Measurements from ENCODE around the gene CAPN15.

CAPN15 gene

GRCh38 chr16:557463-558297 lies 30.2 kb downstream of the CAPN15 start:
- Histone ChIP-seq H2AFZ (ENCODE audit: low read length, unreplicated experiment) (no peak overlapping the region), H3K4me1 (ENCODE audit: control insufficient read depth, insufficient read depth, low read length, unreplicated experiment) (peaks cover 22% of the 10 kb centered on the region), H3K36me3 (ENCODE audit: insufficient read depth, low read length) (no peaks in the 10 kb centered on the region), H3K27ac (ENCODE audit: low read depth, low read length) (no peak overlapping the region), H3K79me2 (ENCODE audit: control insufficient read depth, insufficient read depth, low read length, unreplicated experiment) (no peaks in the 10 kb centered on the region), H3K27me3 (ENCODE audit: insufficient read depth, low read length) (peaks cover 28% of the 10 kb centered on the region), H3K4me3 (ENCODE audit: low read depth, low read length) (no peak overlapping the region)

DNA sequence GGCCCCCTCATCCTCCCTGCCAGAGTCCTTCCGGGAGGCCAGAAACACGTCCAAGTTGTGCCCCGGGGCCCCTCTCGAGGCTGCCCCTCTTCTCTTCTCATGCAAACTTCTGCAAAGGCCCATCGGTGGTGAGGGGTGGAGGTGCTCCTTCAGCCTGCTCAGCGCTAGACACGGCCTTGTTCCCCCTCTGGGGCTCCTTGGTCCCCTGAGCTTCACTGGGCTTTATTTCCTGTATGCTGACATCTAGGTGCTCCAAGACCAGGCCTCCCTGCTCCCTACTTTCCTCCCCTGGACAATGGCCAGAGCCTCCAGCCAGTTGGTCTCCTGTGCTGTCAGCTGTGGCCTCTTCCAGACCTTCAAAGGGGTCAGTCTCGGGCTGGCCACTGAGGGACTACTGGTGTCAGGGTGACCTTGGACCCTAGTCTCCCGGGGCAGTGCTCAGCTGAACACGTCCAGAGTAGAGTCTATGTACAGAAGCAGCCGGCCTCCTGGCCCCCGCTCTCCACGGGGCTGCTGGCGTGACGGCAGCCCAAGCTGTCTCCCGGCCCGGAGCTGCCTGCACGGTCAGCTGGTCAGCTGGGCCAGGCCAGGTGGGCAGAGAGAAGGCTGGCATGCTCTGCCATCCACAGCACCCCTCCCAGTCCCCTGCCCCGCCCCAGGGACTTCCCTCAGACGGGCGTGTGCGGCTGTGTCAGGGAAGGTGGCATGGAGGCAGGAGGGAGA lies 30.9 kb downstream of the CAPN15 start:
- H3K4me3 ChIP-seq (ENCODE audit: low read depth, low read length): no peak overlapping the region
- no peaks in the 10 kb centered on the region for H3K79me2 ChIP-seq (ENCODE audit: control insufficient read depth, insufficient read depth, low read length, unreplicated experiment)
- H3K4me1 ChIP-seq (ENCODE audit: control insufficient read depth, insufficient read depth, low read length, unreplicated experiment): peaks cover 19% of the 10 kb centered on the region
- H2AFZ ChIP-seq (ENCODE audit: low read length, unreplicated experiment): no peak overlapping the region
- no peak overlapping the region for H3K27ac ChIP-seq (ENCODE audit: low read depth, low read length)
- peaks cover 28% of the 10 kb centered on the region for H3K27me3 ChIP-seq (ENCODE audit: insufficient read depth, low read length)
- H3K36me3 ChIP-seq (ENCODE audit: insufficient read depth, low read length): no peaks in the 10 kb centered on the region

- H2AFZ ChIP-seq (ENCODE audit: low read length, unreplicated experiment): no peak overlapping the region
- H3K27me3 ChIP-seq (ENCODE audit: insufficient read depth, low read length): peaks cover 28% of the 10 kb centered on the region
- H3K4me1 ChIP-seq (ENCODE audit: control insufficient read depth, insufficient read depth, low read length, unreplicated experiment): peaks cover 14% of the 10 kb centered on the region
- no peaks in the 10 kb centered on the region for H3K79me2 ChIP-seq (ENCODE audit: control insufficient read depth, insufficient read depth, low read length, unreplicated experiment)
- H3K4me3 ChIP-seq (ENCODE audit: low read depth, low read length): no peak overlapping the region
- H3K27ac ChIP-seq (ENCODE audit: low read depth, low read length): no peak overlapping the region
- no peaks in the 10 kb centered on the region for H3K36me3 ChIP-seq (ENCODE audit: insufficient read depth, low read length)
Measured at GRCh38 chr16:559021-559380, 31.5 kb downstream of the CAPN15 start.

DNA sequence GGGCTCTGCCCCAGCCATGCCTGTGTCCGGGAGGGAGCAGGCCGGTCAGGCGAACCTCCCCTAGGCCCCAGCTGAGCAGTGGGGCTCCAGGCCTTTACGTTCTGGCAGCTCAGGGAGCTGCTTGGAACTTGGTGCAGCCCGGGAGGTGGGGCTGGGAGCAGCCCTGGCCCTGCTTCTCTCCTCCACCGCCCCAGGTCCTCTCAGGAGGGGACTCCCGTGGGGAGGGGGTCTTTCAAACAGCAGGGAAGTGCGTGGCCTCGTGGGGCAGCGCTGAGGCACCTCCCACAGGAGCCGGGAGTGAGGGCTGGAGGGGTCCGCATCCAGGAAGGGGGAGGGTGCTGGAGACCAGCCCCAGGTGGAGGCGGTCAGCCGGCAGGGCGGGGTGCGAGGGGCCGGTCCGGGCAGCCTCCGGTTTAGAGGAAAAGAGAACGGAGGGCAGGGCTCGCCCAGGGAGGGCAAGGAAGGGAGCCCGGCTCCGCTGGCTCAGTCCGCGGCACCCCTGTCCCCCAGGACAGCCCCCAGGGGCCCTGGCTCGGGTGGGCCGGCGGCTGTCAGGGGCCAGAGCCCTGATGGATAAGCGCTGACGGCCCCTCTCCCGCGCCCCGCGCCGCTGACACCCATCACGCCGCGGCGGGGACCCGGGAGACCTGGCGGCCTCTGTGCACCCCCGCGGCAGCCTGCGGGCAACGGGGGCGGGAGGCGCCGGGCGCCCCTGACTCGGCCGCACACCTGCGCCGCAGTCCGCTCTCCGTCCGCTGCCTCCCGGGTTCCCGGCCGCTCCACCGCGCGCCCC lies 32.1 kb downstream of the CAPN15 start:
- Histone ChIP-seq H3K4me1 (ENCODE audit: control insufficient read depth, insufficient read depth, low read length, unreplicated experiment) (peaks cover 8% of the 10 kb centered on the region), H3K27me3 (ENCODE audit: insufficient read depth, low read length) (peaks cover 28% of the 10 kb centered on the region)

DNA sequence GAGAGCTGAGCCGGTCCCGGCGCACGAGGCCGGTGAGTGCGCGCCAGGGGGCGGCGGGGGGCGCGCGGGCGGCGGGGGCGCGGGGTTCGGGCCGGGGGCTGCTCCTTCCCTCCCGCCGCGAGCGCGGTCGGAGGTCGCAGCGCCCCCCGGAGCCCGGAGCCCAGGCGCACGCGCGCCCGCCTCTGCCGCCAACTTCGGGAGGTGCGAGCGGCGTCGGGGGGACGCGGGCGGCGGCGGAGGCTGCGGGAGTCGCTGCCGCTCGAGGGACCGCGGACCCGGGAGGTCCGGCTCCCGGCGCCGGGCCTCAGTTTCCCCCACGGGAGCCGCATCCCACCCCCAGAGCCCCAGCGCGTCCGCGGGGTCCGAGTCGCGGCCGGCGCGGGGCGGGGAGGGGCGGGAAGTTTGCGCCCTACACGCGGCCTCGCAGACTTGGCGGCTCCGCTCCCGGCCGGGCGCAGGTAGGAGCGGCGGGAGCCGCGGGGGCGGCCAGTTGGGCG lies 32.7 kb downstream of the CAPN15 start, which contains the start of gene PRR35:
Gene PRR35, plus strand, starts transcription at position 191 of the 497 bp plus-strand sequence. CDS start 2,901 bp downstream, outside the sequence.
- Histone ChIP-seq H3K4me1 (ENCODE audit: control insufficient read depth, insufficient read depth, low read length, unreplicated experiment) (peaks cover 3% of the 10 kb centered on the region), H3K27me3 (ENCODE audit: insufficient read depth, low read length) (peaks cover 28% of the 10 kb centered on the region), H3K79me2 (ENCODE audit: control insufficient read depth, insufficient read depth, low read length, unreplicated experiment) (no peaks in the 10 kb centered on the region), H3K4me3 (ENCODE audit: low read depth, low read length) (no peak within 1 kb of the TSS), H3K27ac (ENCODE audit: low read depth, low read length) (no peak within 1 kb of the TSS), H3K36me3 (ENCODE audit: insufficient read depth, low read length) (no peaks in the 10 kb centered on the region), H2AFZ (ENCODE audit: low read length, unreplicated experiment) (no peak within 1 kb of the TSS)

More for the DNA sequence above, 32.1 kb downstream of the CAPN15 start:
- H3K79me2 ChIP-seq (ENCODE audit: control insufficient read depth, insufficient read depth, low read length, unreplicated experiment): no peaks in the 10 kb centered on the region
- no peak overlapping the region for H3K27ac ChIP-seq (ENCODE audit: low read depth, low read length)
- H3K36me3 ChIP-seq (ENCODE audit: insufficient read depth, low read length): no peaks in the 10 kb centered on the region
- H2AFZ ChIP-seq (ENCODE audit: low read length, unreplicated experiment): no peak overlapping the region
- H3K4me3 ChIP-seq (ENCODE audit: low read depth, low read length): no peak overlapping the region

DNA sequence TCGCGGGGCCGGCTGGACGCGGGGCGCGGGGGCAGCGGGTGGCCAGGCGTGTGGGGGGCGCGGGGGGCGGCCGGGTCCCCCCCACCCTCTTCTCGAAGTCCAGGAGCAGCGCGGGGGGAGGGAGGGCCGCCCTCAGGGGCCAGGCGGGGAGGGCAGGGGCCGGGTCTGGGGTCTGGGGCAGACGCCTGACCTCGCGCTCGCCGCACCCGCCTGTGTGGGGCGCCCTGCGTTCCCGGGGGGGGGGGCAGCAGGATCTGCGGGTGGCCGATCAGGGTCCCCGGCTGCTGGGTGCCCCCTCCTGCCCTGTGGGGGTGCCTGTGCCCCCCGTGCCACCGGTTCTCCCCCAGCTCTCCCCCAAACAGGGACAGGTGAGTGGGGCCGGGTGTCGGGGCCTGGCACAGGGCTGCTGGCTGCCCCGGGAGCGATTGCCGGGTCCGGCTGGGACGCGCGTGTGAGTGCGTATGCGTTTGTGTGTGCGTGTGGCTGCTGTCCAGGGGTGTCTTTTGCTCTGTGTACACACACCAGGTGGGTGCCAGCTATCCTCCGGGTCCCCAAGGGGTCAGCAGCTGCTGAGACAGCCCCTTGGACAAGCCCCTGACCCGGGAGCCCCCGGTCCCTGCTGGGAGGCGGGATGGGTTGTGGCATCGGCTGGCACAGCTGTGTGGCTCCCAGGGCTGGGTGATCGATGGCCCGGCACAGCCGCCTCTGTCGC lies 33.3 kb downstream of the CAPN15 start:
- no peaks in the 10 kb centered on the region for H3K4me1 ChIP-seq (ENCODE audit: control insufficient read depth, insufficient read depth, low read length, unreplicated experiment)
- no peaks in the 10 kb centered on the region for H3K79me2 ChIP-seq (ENCODE audit: control insufficient read depth, insufficient read depth, low read length, unreplicated experiment)
- no peak overlapping the region for H2AFZ ChIP-seq (ENCODE audit: low read length, unreplicated experiment)
- H3K27me3 ChIP-seq (ENCODE audit: insufficient read depth, low read length): peaks cover 28% of the 10 kb centered on the region
- no peaks in the 10 kb centered on the region for H3K36me3 ChIP-seq (ENCODE audit: insufficient read depth, low read length)
- no peak overlapping the region for H3K27ac ChIP-seq (ENCODE audit: low read depth, low read length)
- no peak overlapping the region for H3K4me3 ChIP-seq (ENCODE audit: low read depth, low read length)

DNA sequence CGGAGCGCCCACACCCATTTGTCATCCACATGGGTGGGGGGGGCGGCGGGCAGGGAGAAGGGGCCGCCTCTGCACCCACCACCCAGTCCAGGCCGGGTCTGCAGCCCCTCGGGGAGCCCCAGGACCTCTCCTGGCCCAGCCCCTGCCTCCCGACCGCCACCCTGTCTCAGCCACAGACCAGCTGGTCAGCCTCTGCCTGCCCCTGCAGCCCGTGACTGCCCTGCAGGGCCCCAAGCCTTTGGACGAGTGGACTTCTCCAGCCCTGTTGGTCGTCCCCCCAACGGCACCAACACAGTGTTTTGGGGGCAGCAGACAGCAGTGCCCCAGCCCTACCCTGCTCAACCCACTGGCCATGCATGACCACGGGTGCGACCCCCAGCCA lies 33.9 kb downstream of the CAPN15 start:
- Histone ChIP-seq H3K4me3 (ENCODE audit: low read depth, low read length) (no peak overlapping the region), H3K27ac (ENCODE audit: low read depth, low read length) (no peak overlapping the region), H2AFZ (ENCODE audit: low read length, unreplicated experiment) (no peak overlapping the region), H3K4me1 (ENCODE audit: control insufficient read depth, insufficient read depth, low read length, unreplicated experiment) (peaks cover 4% of the 10 kb centered on the region), H3K27me3 (ENCODE audit: insufficient read depth, low read length) (peaks cover 28% of the 10 kb centered on the region), H3K79me2 (ENCODE audit: control insufficient read depth, insufficient read depth, low read length, unreplicated experiment) (no peaks in the 10 kb centered on the region), H3K36me3 (ENCODE audit: insufficient read depth, low read length) (no peaks in the 10 kb centered on the region)

- H3K27ac ChIP-seq (ENCODE audit: low read depth, low read length): no peak overlapping the region
- H3K79me2 ChIP-seq (ENCODE audit: control insufficient read depth, insufficient read depth, low read length, unreplicated experiment): no peaks in the 10 kb centered on the region
- peaks cover 12% of the 10 kb centered on the region for H3K4me1 ChIP-seq (ENCODE audit: control insufficient read depth, insufficient read depth, low read length, unreplicated experiment)
- no peaks in the 10 kb centered on the region for H3K36me3 ChIP-seq (ENCODE audit: insufficient read depth, low read length)
- no peak overlapping the region for H3K4me3 ChIP-seq (ENCODE audit: low read depth, low read length)
- H3K27me3 ChIP-seq (ENCODE audit: insufficient read depth, low read length): peaks cover 28% of the 10 kb centered on the region
- no peak overlapping the region for H2AFZ ChIP-seq (ENCODE audit: low read length, unreplicated experiment)
Measured at GRCh38 chr16:561957-562938, 34.7 kb downstream of the CAPN15 start.

DNA sequence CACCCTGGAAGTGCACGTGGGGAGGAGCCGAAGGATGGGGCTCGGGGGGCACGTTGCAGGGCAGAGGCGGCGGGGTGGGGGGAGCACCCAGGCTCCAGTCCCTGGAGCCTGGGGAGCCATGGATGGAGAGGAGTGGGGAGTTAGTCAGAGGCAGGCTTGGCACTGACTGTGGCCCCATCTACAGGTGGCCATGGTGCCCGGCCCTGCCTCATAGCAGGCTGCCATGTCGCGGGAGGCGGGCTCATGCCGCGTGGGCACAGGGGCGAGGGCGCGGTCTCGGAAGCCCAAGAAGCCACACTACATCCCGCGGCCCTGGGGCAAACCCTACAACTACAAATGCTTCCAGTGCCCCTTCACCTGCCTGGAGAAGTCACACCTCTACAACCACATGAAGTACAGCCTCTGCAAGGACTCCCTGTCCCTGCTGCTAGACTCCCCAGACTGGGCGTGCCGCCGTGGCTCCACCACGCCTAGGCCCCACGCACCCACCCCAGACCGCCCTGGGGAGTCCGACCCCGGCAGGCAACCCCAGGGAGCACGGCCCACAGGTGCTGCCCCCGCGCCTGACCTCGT lies 35.6 kb downstream of the CAPN15 start:
- Histone ChIP-seq H3K27me3 (ENCODE audit: insufficient read depth, low read length) (peaks cover 28% of the 10 kb centered on the region), H2AFZ (ENCODE audit: low read length, unreplicated experiment) (no peak overlapping the region), H3K4me3 (ENCODE audit: low read depth, low read length) (no peak overlapping the region), H3K79me2 (ENCODE audit: control insufficient read depth, insufficient read depth, low read length, unreplicated experiment) (no peaks in the 10 kb centered on the region), H3K4me1 (ENCODE audit: control insufficient read depth, insufficient read depth, low read length, unreplicated experiment) (peaks cover 12% of the 10 kb centered on the region), H3K36me3 (ENCODE audit: insufficient read depth, low read length) (no peaks in the 10 kb centered on the region), H3K27ac (ENCODE audit: low read depth, low read length) (no peak overlapping the region)

Measured in ACC112 (cell line).